GM12864 (cell line): ENCODE results near the gene TBCB.
"Not testable (repeated sequence)": the region's sequence is repeated elsewhere in the genome, so short reads cannot be mapped to it uniquely, and the experiment has no call there.

ENCODE experiments used
- DNase-seq: peaks from one replicate; pipeline ENCODE4 v3.0.0-alpha.2; 2011; ENCODE audit warnings: low read depth
- H3K4me3 ChIP-seq: 2 replicates; pipeline ENCODE4 v1.5.1; 2011; ENCODE audit warnings: mild to moderate bottlenecking, low read depth, low read length, control low read depth
- CTCF ChIP-seq: IDR thresholded peaks from 2 replicates; pipeline ENCODE4 v1.5.1; 2011; ENCODE audit warnings: low read depth, mild to moderate bottlenecking, moderate library complexity, low read length, control low read depth, inconsistent platforms; ENCODE audit errors: missing control alignments

TBCB gene

GRCh38 chr19:36152352-36153091, 37.3 kb downstream of the TBCB start, which contains the start of gene COX7A1:
Gene COX7A1 (minus strand): TSS chr19:36152447. CDS start chr19:36152407, 40 bp downstream.
- TF ChIP-seq CTCF = no peak
- no peak within 1 kb of the TSS for H3K4me3 ChIP-seq
- no peak for DNase-seq

GRCh38 chr19:36153126-36153525, 37.9 kb downstream of the TBCB start:
- no peak for TF ChIP-seq CTCF
- DNase-seq = no peak
- H3K4me3 ChIP-seq = no peak overlapping the region

GRCh38 chr19:36160821-36161596, 45.7 kb downstream of the TBCB start:
- no peak overlapping the region for H3K4me3 ChIP-seq
- TF ChIP-seq CTCF = no peak
- no peak for DNase-seq

GRCh38 chr19:36163813-36164212, 48.5 kb downstream of the TBCB start:
- no peak for DNase-seq
- H3K4me3 ChIP-seq = no peak overlapping the region
- TF ChIP-seq CTCF = no peak

GRCh38 chr19:36169084-36169760, 54.0 kb downstream of the TBCB start:
- DNase-seq = no peak
- H3K4me3 ChIP-seq = no peak overlapping the region
- TF ChIP-seq CTCF = no peak

GRCh38 chr19:36172852-36173251, 57.6 kb downstream of the TBCB start:
- DNase-seq = no peak
- H3K4me3 ChIP-seq = no peak overlapping the region
- TF ChIP-seq CTCF = no peak

- not testable (repeated sequence) for DNase-seq
Measured at GRCh38 chr19:36173846-36174245, 58.6 kb downstream of the TBCB start.

More at GRCh38 chr19:36173846-36174245, 58.6 kb downstream of the TBCB start:
- H3K4me3 ChIP-seq = not testable (repeated sequence)
